ENCODE results near the gene GRXCR1. TPM values are rescaled to one million over a fixed set of nuclear protein-coding genes. Genes with fewer than 3 reads are reported as not detected.

Gene GRXCR1
- total RNA-seq, 1 experiment from 2014 or later, result not detected

DNA sequence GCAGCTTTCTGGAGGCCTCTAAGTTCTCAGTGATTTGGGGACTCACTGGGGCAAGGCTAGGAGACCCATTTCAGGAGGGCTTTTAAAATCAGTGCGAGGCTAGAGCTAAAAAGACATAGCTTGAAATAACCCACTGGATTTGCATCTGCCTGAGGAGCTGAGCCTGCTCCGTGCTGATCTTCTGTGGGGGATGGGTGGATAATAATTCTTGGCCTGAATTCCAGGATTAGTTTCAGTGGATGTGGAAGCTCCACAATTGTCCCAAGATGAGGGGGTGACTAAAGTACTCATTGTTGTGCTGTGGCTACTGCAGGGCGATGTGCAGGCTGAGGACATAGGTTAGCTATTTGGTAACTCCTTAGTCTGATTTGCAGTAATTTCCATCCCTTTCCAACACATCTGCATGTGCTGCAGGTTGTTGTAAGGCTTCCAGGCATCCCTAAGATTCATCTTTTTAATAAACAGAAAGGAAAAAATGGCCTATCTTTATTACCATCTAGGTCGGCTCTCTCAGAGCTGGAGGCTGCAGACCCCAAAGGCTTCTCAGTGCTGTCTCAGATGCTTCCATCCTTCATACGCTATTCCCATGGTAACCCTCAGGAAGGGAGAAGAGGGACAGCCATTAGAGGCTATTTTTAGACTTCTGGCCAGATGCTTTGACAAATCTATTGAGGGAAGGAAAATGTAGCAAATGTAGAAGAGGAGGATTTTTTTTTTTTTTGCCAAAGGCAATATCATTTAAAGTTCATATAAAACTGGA lies 63.4 kb downstream of the GRXCR1 start:
- no peak overlapping the region for H2BK5ac ChIP-seq (ENCODE audit: insufficient read length, low read length)

More for the DNA sequence above, 63.4 kb downstream of the GRXCR1 start:
- Histone ChIP-seq H3K79me2 (ENCODE audit: insufficient read depth, low read length) (no peaks in the 10 kb centered on the region), H3K4me2 (ENCODE audit: insufficient read depth, insufficient read length, low read length) (no peak overlapping the region), H4K20me1 (ENCODE audit: control insufficient read depth, insufficient read depth, insufficient read length) (no peaks in the 10 kb centered on the region), H3K27ac (ENCODE audit: insufficient read length, low read depth, low read length) (no peak overlapping the region), H3K23ac (ENCODE audit: insufficient read length, low read depth, low read length) (no peak overlapping the region), H3K4ac (ENCODE audit: low read depth, low read length) (no peak overlapping the region), H2BK120ac (ENCODE audit: low read depth, low read length, poor library complexity, severe bottlenecking) (no peak overlapping the region), H3K79me1 (ENCODE audit: insufficient read depth, low read depth, low read length, poor library complexity, severe bottlenecking) (no peaks in the 10 kb centered on the region), H3K9me3 (ENCODE audit: control insufficient read depth, low read depth, low read length) (no peaks in the 10 kb centered on the region), H4K91ac (ENCODE audit: insufficient read length, low read depth, low read length) (no peak overlapping the region), H4K5ac (ENCODE audit: insufficient read length, low read depth, low read length) (no peak overlapping the region), H3K9ac (ENCODE audit: extremely low read depth, insufficient read length, low read length) (no peak overlapping the region), H4K8ac (replicated peaks; ENCODE audit: insufficient read length, low read depth, low read length) (no peak overlapping the region), H2BK12ac (ENCODE audit: insufficient read length, low read depth, low read length) (no peak overlapping the region), H3K23me2 (ENCODE audit: insufficient read length, low read depth, low read length, poor library complexity, severe bottlenecking) (no peaks in the 10 kb centered on the region), H2BK15ac (ENCODE audit: low read depth, low read length) (no peak overlapping the region), H3K4me1 (ENCODE audit: insufficient read depth, low read length) (no peaks in the 10 kb centered on the region), H3K56ac (ENCODE audit: insufficient read length, low read depth, low read length) (no peak overlapping the region), H3K18ac (ENCODE audit: insufficient read length, low read depth, low read length) (no peak overlapping the region), H2AFZ (ENCODE audit: low read length) (no peak overlapping the region), H3K27me3 (ENCODE audit: insufficient read depth, low read length) (no peaks in the 10 kb centered on the region), H3T11ph (ENCODE audit: low read length) (no peak overlapping the region), H3K14ac (ENCODE audit: insufficient read depth, low read length) (no peak overlapping the region), H2BK20ac (ENCODE audit: low read depth, low read length, poor library complexity, severe bottlenecking) (no peak overlapping the region), H2AK5ac (ENCODE audit: insufficient read length, low read length) (no peak overlapping the region)
- Mint-ChIP-seq H3K27ac (no peak overlapping the region; a peak in 1 of 7 replicates), H3K9me3 (peaks cover 5 to 13% of the 10 kb centered on the region in 2 experiments), H3K4me1 (peaks cover 0 to 2% of the 10 kb centered on the region in 2 experiments; a peak in 1 of 4 replicates), H3K36me3 (ENCODE audit: insufficient read depth in 1 of 3, low read depth in 3 of 3) (no peaks in the 10 kb centered on the region), H3K27me3 (ENCODE audit: low read depth) (no peaks in the 10 kb centered on the region), H3K4me3 (no peak overlapping the region)
- DNase-seq, result no peak
- TF ChIP-seq, protein P1, sequence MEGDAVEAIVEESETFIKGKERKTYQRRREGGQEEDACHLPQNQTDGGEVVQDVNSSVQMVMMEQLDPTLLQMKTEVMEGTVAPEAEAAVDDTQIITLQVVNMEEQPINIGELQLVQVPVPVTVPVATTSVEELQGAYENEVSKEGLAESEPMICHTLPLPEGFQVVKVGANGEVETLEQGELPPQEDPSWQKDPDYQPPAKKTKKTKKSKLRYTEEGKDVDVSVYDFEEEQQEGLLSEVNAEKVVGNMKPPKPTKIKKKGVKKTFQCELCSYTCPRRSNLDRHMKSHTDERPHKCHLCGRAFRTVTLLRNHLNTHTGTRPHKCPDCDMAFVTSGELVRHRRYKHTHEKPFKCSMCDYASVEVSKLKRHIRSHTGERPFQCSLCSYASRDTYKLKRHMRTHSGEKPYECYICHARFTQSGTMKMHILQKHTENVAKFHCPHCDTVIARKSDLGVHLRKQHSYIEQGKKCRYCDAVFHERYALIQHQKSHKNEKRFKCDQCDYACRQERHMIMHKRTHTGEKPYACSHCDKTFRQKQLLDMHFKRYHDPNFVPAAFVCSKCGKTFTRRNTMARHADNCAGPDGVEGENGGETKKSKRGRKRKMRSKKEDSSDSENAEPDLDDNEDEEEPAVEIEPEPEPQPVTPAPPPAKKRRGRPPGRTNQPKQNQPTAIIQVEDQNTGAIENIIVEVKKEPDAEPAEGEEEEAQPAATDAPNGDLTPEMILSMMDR (conservative IDR thresholded peaks at IDR 0.05), result no peak
- no CpG with 5 or more reads among the region's 5 CpGs for WGBS (ENCODE audit: extremely low coverage, insufficient read length, low lambda C conversion rate)

Data from H9 (cell line).